Measurements from ENCODE around the gene LTC4S.

The LTC4S gene

DNA sequence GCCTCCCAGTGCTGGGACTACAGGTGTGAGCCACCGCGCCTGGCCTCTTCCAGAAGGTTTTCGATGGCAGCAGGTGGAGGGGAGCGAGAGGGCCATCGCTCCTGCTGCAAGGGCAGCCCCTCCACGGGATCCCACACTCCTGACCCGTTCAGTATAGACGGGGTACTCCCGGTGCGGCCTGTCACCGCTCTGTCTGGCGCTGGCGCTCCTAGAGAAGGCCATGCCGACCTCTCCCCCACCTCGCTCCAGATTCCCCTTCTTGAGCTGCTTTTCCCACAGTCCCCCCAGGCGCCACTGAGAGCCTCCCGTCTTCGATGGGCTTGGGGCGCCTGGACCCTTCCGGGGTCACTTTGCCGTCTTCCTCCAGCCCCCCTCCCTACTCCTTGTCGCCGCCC, 22.6 kb downstream of the LTC4S start:
- H3K4me1 Mint-ChIP-seq (ENCODE audit: low read depth in 2 of 2), result peaks cover 16 to 20% of the 10 kb centered on the region in 2 donors
- no peak overlapping the region for H3K27ac Mint-ChIP-seq
- H3K27me3 Mint-ChIP-seq, result no peaks in the 10 kb centered on the region
- DNase-seq (no peak), ATAC-seq (replicated peaks) (no peak)
- peaks cover 54% of the 10 kb centered on the region for H3K36me3 Mint-ChIP-seq (ENCODE audit: insufficient read depth)
- H3K9me3 Mint-ChIP-seq, result no peaks in the 10 kb centered on the region
- H3K4me3 Mint-ChIP-seq, result no peak overlapping the region

DNA sequence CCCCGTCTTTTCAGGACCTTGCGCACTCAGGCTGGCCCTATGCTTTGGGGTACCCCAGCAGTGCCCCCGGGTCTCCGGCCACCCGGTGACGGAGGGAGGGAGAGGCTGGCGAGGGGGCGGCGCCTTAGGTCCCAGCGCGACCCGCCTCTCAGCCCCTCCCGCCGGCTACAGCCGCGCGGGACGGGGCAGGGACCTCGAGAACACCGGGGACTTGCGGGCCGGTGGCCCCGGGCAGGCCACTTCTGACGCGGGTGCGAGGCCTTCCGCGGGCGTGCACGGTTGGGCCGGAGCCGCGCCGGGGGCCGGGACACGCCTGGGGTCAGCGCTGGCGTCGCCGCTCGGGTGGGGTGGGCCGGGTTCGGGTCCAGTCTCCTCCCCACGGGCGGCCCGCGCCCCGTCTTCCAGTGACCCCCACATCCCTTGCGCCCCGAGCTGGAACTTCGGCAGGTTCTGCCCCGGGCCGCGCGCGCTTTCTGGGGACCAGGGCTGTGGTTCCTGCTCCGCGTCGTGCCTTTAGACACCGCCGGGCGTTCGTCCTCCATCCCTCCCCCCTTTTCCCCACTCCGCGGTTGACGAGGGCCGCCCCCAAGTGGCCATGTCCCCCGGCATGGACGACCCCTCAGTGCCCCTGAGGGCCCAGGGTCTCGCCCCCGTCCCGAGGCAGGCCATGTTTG, 23.1 kb downstream of the LTC4S start:
- H3K27me3 Mint-ChIP-seq, result no peaks in the 10 kb centered on the region
- no peak overlapping the region for H3K27ac Mint-ChIP-seq

GRCh38 chr5:179817470-179817840, 23.7 kb downstream of the LTC4S start:
- no peaks in the 10 kb centered on the region for H3K27me3 Mint-ChIP-seq
- peak overlapping the region; percentile 85 to 95 for H3K4me3 Mint-ChIP-seq
- DNase-seq (no peak), ATAC-seq (replicated peaks) (no peak)
- H3K9me3 Mint-ChIP-seq, result no peaks in the 10 kb centered on the region
- H3K36me3 Mint-ChIP-seq (ENCODE audit: insufficient read depth), result peaks cover 63% of the 10 kb centered on the region
- H3K4me1 Mint-ChIP-seq (ENCODE audit: low read depth in 2 of 2), result peaks cover 27 to 31% of the 10 kb centered on the region in 2 donors
- H3K27ac Mint-ChIP-seq, result peak overlapping the region in 1 of 2 donors; percentile 99

More for the DNA sequence above, 23.1 kb downstream of the LTC4S start:
- peaks cover 22 to 25% of the 10 kb centered on the region in 2 donors for H3K4me1 Mint-ChIP-seq (ENCODE audit: low read depth in 2 of 2)
- H3K9me3 Mint-ChIP-seq, result no peaks in the 10 kb centered on the region
- no peak for ATAC-seq (replicated peaks)
- DNase-seq, result no peak
- H3K4me3 Mint-ChIP-seq, result peak overlapping the region; percentile 85 to 95
- peaks cover 60% of the 10 kb centered on the region for H3K36me3 Mint-ChIP-seq (ENCODE audit: insufficient read depth)

DNA sequence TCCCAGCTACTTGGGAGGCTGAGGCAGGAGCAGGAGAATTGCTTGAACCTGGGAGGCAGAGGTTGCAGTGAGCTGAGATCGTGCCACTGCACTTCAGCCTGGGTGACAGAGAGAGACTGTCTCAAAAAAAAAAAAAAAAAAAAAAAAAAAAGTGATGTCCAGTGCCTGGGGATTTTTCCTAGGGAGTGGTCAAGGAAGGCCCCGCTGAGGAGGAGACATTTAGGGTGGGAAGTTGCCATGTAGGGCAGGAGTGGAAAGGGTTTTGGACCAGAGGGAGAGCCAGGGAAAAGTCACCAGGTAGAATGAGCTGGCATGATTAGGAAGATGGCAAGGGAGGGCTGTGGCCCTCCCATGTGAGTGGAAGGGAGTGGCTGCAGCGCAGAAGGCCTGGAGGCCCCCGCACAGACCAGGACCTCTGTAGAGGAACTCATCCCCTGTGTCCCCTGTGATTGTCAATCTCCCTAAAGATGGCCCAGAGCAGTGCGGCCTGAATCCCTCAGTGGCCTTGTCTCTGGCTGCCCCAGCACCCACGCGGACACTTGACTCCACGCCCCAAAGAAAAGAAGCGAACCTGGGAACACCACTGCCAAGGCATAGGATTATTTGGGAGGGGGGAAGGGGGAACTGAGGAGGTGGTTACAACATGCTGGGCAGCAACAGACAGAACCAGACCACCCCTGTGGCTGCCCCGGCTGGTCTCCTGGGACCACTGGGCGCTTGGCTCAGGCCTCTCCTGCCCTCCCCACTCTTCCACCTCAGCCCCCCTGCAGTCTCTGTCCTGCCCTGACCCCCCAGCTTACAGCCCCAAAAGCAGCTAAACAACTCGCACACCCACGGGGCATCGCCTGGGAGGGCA, 24.3 kb downstream of the LTC4S start:
- H3K4me3 Mint-ChIP-seq, result peak overlapping the region; percentile 85 to 95
- no peaks in the 10 kb centered on the region for H3K9me3 Mint-ChIP-seq
- ATAC-seq (replicated peaks) (no peak), DNase-seq (no peak)
- peak overlapping the region; percentile 99 for H3K27ac Mint-ChIP-seq
- peaks cover 63% of the 10 kb centered on the region for H3K36me3 Mint-ChIP-seq (ENCODE audit: insufficient read depth)
- peaks cover 32 to 35% of the 10 kb centered on the region in 2 donors for H3K4me1 Mint-ChIP-seq (ENCODE audit: low read depth in 2 of 2)
- H3K27me3 Mint-ChIP-seq, result no peaks in the 10 kb centered on the region

GRCh38 chr5:179818746-179819295, 25.0 kb downstream of the LTC4S start:
- no peaks in the 10 kb centered on the region for H3K27me3 Mint-ChIP-seq
- ATAC-seq (replicated peaks) (peak; percentile 69), DNase-seq (peak; percentile 79 to 90 (median 89))
- H3K4me3 Mint-ChIP-seq, result peak overlapping the region; percentile 85 to 95
- H3K36me3 Mint-ChIP-seq (ENCODE audit: insufficient read depth), result peaks cover 70% of the 10 kb centered on the region
- H3K9me3 Mint-ChIP-seq, result no peaks in the 10 kb centered on the region
- peaks cover 32 to 38% of the 10 kb centered on the region in 2 donors for H3K4me1 Mint-ChIP-seq (ENCODE audit: low read depth in 2 of 2)
- peak overlapping the region; percentile 99 for H3K27ac Mint-ChIP-seq

- Mint-ChIP-seq H3K4me1 (ENCODE audit: low read depth in 2 of 2) (peaks cover 34 to 43% of the 10 kb centered on the region in 2 donors), H3K27ac (peak overlapping the region; percentile 99), H3K36me3 (ENCODE audit: insufficient read depth) (peaks cover 77% of the 10 kb centered on the region), H3K9me3 (no peaks in the 10 kb centered on the region), H3K4me3 (peak overlapping the region; percentile 85 to 95), H3K27me3 (no peaks in the 10 kb centered on the region)
- peak; percentile 3 for ATAC-seq (replicated peaks)
- DNase-seq, result peak in 2 of 3 experiments; percentile 34 to 39
These were observed 25.7 kb downstream of the LTC4S start for GRCh38 chr5:179819296-179820126.

DNA sequence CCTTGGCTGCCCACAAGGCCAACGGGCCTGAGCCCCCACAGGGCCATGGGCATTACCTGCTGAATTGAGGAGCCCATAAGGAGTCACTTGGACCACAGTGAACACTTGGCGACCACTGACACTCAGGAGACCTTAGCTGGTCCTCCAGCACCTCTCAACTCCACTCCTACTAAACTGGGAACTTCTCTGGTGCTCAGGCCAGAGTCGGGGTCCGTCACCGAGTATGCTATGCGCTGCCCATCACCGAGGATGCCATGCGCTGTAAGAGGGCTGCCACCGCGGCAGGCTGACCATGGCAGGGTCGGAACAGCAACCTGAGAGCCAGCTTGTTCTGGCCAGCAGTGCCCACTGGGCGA, 26.3 kb downstream of the LTC4S start:
- H3K9me3 Mint-ChIP-seq, result no peaks in the 10 kb centered on the region
- DNase-seq (no peak), ATAC-seq (replicated peaks) (no peak)
- H3K4me3 Mint-ChIP-seq, result peak overlapping the region; percentile 85 to 95
- H3K27ac Mint-ChIP-seq, result peak overlapping the region; percentile 99
- peaks cover 37 to 45% of the 10 kb centered on the region in 2 donors for H3K4me1 Mint-ChIP-seq (ENCODE audit: low read depth in 2 of 2)
- H3K27me3 Mint-ChIP-seq, result no peaks in the 10 kb centered on the region
- peaks cover 83% of the 10 kb centered on the region for H3K36me3 Mint-ChIP-seq (ENCODE audit: insufficient read depth)

- Mint-ChIP-seq H3K4me1 (ENCODE audit: low read depth in 2 of 2) (peaks cover 37 to 48% of the 10 kb centered on the region in 2 donors), H3K9me3 (no peaks in the 10 kb centered on the region), H3K4me3 (peak within 1 kb of the TSS; percentile 95 to 98), H3K36me3 (ENCODE audit: insufficient read depth) (peaks cover 85% of the 10 kb centered on the region), H3K27me3 (no peaks in the 10 kb centered on the region), H3K27ac (peak within 1 kb of the TSS; percentile 99)
- ATAC-seq (replicated peaks) (peak; percentile 42), DNase-seq (peak; percentile 77 to 85 (median 79))
These were observed 26.9 kb downstream of the LTC4S start, which contains the start of gene SQSTM1 for GRCh38 chr5:179820483-179821297. TSS of gene SQSTM1 (plus strand) at chr5:179820905. CDS start at chr5:179820937, 32 bp downstream.

- H3K36me3 Mint-ChIP-seq (ENCODE audit: insufficient read depth), result peaks cover 90% of the 10 kb centered on the region
- H3K4me3 Mint-ChIP-seq, result peak overlapping the region; percentile 95 to 98
- peak; percentile 92 to 93 (median 92) for DNase-seq
- ATAC-seq (replicated peaks), result peak; percentile 64
- peaks cover 37 to 47% of the 10 kb centered on the region in 2 donors for H3K4me1 Mint-ChIP-seq (ENCODE audit: low read depth in 2 of 2)
- H3K27ac Mint-ChIP-seq, result peak overlapping the region; percentile 99
- no peaks in the 10 kb centered on the region for H3K9me3 Mint-ChIP-seq
- H3K27me3 Mint-ChIP-seq, result no peaks in the 10 kb centered on the region
These were observed 27.7 kb downstream of the LTC4S start for GRCh38 chr5:179821298-179822058.

DNA sequence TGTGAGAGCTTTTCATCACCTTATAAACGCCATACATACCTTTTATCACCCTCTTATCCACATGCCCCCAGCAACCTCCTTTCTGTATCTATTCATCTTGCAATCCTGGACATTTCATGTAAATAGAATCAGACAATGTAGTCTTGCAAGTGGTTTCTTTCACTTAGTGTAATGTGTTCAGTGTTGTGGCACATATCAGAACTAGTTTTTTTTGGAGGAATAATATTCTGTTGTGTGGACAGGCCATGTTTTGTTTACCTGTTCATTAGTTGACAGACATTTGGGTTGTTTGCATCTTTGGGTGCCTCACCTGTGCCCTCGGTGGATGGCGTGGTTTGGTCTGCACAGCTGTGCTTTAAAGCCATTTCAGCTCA, 28.3 kb downstream of the LTC4S start:
- ATAC-seq (replicated peaks), result no peak
- H3K4me1 Mint-ChIP-seq (ENCODE audit: low read depth in 2 of 2), result peaks cover 41 to 49% of the 10 kb centered on the region in 2 donors
- H3K36me3 Mint-ChIP-seq (ENCODE audit: insufficient read depth), result peaks cover 96% of the 10 kb centered on the region

DNA sequence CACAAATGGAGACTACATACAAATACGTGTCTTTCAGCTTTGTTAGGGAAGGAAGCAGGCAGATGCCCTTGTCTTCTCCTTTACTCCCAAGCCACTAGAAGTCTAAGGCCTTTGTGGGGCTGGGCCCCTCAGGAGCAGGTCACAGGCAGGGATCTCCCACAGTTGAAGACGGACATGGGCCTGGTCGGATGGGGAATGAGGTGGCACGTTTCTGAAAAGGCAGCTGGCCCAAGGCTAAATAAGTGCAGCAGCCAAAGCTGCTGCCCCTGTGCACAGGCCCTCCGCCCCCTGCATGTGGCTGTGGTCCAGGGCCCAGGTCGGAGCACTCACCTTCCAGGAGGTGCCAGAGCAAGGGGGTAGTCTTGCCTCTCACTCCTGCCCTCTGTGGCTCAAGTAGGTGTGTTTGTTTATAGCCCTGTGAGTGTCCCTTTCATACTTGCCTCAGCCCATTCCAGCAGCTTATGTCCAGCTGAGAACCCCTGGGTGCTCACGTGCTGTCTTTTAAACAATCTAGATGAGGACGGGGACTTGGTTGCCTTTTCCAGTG, 28.7 kb downstream of the LTC4S start:
- DNase-seq (no peak), ATAC-seq (replicated peaks) (no peak)
- H3K27me3 Mint-ChIP-seq, result no peaks in the 10 kb centered on the region
- peaks cover 97% of the 10 kb centered on the region for H3K36me3 Mint-ChIP-seq (ENCODE audit: insufficient read depth)
- no peaks in the 10 kb centered on the region for H3K9me3 Mint-ChIP-seq
- peak overlapping the region; percentile 95 to 98 for H3K4me3 Mint-ChIP-seq
- H3K27ac Mint-ChIP-seq, result peak overlapping the region; percentile 99
- peaks cover 45 to 49% of the 10 kb centered on the region in 2 donors for H3K4me1 Mint-ChIP-seq (ENCODE audit: low read depth in 2 of 2)

More for the DNA sequence above, 28.3 kb downstream of the LTC4S start:
- no peaks in the 10 kb centered on the region for H3K27me3 Mint-ChIP-seq
- DNase-seq, result no peak
- peak overlapping the region; percentile 95 to 98 for H3K4me3 Mint-ChIP-seq
- H3K27ac Mint-ChIP-seq, result peak overlapping the region; percentile 99
- H3K9me3 Mint-ChIP-seq, result no peaks in the 10 kb centered on the region

Data from effector memory CD8-positive, alpha-beta T cell (primary cell).